Measurements from ENCODE around the gene RFPL3. TPM values are rescaled to one million over a fixed set of nuclear protein-coding genes. Genes with fewer than 3 reads are reported as not detected.

The RFPL3 gene
- total and polyA plus RNA-seq, 2 of the 13 experiments (the other 11 are each of a cell fraction or from before 2014, with no cell fraction given), result not detected

DNA sequence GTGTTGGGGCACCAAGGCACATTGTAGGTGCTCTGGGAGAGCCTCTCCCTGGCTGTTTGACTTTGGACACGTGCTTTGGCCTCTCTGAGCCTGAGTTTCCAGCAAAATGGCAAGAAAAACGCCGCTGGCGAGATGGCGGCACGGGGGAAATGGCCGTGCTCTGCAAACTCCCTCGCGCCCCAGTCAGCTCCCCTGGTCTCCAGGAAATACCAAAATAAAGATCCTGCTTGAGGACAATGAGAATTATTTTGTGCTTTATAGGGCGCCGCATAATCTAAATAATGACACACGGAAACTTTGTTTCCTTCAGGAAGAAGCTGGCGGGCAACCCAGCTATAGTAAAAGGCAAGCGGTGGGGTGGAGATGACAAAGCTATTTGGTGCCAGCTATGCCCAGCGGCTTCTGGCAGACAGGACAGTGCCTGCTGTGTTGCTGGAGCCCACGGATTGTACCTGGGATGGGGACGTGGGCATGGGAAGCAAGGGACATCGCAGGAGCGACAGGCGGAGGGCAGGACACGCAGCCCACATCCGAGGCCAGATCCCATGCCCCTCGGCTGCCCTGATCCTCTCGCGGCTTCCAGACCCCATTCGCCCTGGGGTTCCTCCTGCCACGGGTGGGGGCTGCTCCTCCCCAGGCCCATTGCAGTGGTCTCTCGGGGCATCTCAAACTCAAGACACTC lies 26.3 kb upstream of the RFPL3 start:
- no peak overlapping the region for H3K27ac ChIP-seq (ENCODE audit: extremely low read length, insufficient read depth, low read length)
- TF ChIP-seq ZNF451 (CRISPR knock-in tag; IDR thresholded peaks at IDR 0.05), result no peak
- no peak for TF ChIP-seq KLF13 (CRISPR knock-in tag; IDR thresholded peaks at IDR 0.05)
- TF ChIP-seq MTA3 (CRISPR knock-in tag; IDR thresholded peaks at IDR 0.05), result no peak
- TF ChIP-seq PHF5A (CRISPR knock-in tag; IDR thresholded peaks at IDR 0.05; ENCODE audit: low read depth, unreplicated experiment), result no peak
- TF ChIP-seq SRSF1 (optimal IDR thresholded peaks at IDR 0.05; ENCODE audit: low read depth, low read length), result no peak
- no peak for TF ChIP-seq TBP (CRISPR knock-in tag; IDR thresholded peaks at IDR 0.05)
- TF ChIP-seq, protein P1, sequence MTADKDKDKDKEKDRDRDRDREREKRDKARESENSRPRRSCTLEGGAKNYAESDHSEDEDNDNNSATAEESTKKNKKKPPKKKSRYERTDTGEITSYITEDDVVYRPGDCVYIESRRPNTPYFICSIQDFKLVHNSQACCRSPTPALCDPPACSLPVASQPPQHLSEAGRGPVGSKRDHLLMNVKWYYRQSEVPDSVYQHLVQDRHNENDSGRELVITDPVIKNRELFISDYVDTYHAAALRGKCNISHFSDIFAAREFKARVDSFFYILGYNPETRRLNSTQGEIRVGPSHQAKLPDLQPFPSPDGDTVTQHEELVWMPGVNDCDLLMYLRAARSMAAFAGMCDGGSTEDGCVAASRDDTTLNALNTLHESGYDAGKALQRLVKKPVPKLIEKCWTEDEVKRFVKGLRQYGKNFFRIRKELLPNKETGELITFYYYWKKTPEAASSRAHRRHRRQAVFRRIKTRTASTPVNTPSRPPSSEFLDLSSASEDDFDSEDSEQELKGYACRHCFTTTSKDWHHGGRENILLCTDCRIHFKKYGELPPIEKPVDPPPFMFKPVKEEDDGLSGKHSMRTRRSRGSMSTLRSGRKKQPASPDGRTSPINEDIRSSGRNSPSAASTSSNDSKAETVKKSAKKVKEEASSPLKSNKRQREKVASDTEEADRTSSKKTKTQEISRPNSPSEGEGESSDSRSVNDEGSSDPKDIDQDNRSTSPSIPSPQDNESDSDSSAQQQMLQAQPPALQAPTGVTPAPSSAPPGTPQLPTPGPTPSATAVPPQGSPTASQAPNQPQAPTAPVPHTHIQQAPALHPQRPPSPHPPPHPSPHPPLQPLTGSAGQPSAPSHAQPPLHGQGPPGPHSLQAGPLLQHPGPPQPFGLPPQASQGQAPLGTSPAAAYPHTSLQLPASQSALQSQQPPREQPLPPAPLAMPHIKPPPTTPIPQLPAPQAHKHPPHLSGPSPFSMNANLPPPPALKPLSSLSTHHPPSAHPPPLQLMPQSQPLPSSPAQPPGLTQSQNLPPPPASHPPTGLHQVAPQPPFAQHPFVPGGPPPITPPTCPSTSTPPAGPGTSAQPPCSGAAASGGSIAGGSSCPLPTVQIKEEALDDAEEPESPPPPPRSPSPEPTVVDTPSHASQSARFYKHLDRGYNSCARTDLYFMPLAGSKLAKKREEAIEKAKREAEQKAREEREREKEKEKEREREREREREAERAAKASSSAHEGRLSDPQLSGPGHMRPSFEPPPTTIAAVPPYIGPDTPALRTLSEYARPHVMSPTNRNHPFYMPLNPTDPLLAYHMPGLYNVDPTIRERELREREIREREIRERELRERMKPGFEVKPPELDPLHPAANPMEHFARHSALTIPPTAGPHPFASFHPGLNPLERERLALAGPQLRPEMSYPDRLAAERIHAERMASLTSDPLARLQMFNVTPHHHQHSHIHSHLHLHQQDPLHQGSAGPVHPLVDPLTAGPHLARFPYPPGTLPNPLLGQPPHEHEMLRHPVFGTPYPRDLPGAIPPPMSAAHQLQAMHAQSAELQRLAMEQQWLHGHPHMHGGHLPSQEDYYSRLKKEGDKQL (CRISPR knock-in tag; IDR thresholded peaks at IDR 0.05; ENCODE audit: low read depth), result no peak
- TF ChIP-seq RFXANK (CRISPR knock-in tag; IDR thresholded peaks at IDR 0.05), result no peak
- TF ChIP-seq, protein P2, sequence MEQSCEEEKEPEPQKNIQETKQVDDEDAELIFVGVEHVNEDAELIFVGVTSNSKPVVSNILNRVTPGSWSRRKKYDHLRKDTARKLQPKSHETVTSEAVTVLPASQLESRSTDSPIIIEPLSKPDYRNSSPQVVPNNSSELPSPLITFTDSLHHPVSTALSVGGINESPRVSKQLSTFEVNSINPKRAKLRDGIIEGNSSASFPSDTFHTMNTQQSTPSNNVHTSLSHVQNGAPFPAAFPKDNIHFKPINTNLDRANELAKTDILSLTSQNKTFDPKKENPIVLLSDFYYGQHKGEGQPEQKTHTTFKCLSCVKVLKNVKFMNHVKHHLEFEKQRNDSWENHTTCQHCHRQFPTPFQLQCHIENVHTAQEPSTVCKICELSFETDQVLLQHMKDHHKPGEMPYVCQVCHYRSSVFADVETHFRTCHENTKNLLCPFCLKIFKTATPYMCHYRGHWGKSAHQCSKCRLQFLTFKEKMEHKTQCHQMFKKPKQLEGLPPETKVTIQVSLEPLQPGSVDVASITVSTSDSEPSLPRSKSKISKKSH (CRISPR knock-in tag; IDR thresholded peaks at IDR 0.05; ENCODE audit: borderline replicate concordance), result no peak
- no peak for TF ChIP-seq REPIN1 (CRISPR knock-in tag; IDR thresholded peaks at IDR 0.05; ENCODE audit: borderline replicate concordance, low read depth)
- TF ChIP-seq ZMYM2 (CRISPR knock-in tag; IDR thresholded peaks at IDR 0.05), result no peak
- TF ChIP-seq SRSF4 (IDR thresholded peaks at IDR 0.05; ENCODE audit: low read depth, low read length, poor library complexity, severe bottlenecking), result no peak
- TF ChIP-seq NPAS2 (CRISPR knock-in tag; IDR thresholded peaks at IDR 0.05; ENCODE audit: borderline replicate concordance), result no peak
- no peak for TF ChIP-seq FOXO1 (CRISPR knock-in tag; IDR thresholded peaks at IDR 0.05)
- TF ChIP-seq FOXA1 (IDR thresholded peaks at IDR 0.05), result no peak
- TF ChIP-seq FOXA1 (CRISPR knock-in tag; IDR thresholded peaks at IDR 0.05), result no peak
- DNase-seq (ENCODE audit: low spot score), result no peak
- no peaks in the 10 kb centered on the region for H3K4me1 ChIP-seq (ENCODE audit: insufficient read depth, low read length)
- peaks cover 4 to 12% of the 10 kb centered on the region in 2 experiments; a peak in 2 of 5 replicates for H3K27me3 ChIP-seq (ENCODE audit: control insufficient read depth in 1 of 2, insufficient read depth in 2 of 2, low read length in 2 of 2)
- H2AFZ ChIP-seq (ENCODE audit: low read length), result no peak overlapping the region
- BruUV-seq (replicated peaks), result no TSS peak
- FAIRE-seq, result no peak
- H3K4me2 ChIP-seq (ENCODE audit: low read depth, low read length), result no peak overlapping the region
- ChIA-PET CTCF (ENCODE audit: low intra/inter-chr PET ratio, low total read pairs) (no interaction called here), POLR2A (no interaction called here)
- 56% methylated on average over 15 of the region's 28 CpGs for WGBS (ENCODE audit: low lambda C conversion rate)
- intact Hi-C loops (cut with micrococcal nuclease; ENCODE audit: unreplicated experiment) (no loop called here), in situ Hi-C loops (cut with HindIII; ENCODE audit: extremely low pct_ligation_motif_present, low pct_unique_long_range_greater_than_20kb) (no loop called here)
- no peak overlapping the region for H3K4me3 ChIP-seq (replicated peaks in 1 of 3; ENCODE audit: insufficient read depth in 1 of 3, low read depth in 2 of 3, low read length in 3 of 3)
- no peak for ATAC-seq
- H4K20me1 ChIP-seq (ENCODE audit: insufficient read depth, low read length), result no peaks in the 10 kb centered on the region
- no peak overlapping the region for H3K9ac ChIP-seq (ENCODE audit: insufficient read depth, low read depth, low read length)
- H3K36me3 ChIP-seq (replicated peaks in 1 of 2; ENCODE audit: control insufficient read depth in 1 of 2, insufficient read depth in 2 of 2, low read length in 2 of 2), result no peaks in the 10 kb centered on the region
- H3K79me2 ChIP-seq (ENCODE audit: insufficient read depth, low read length), result no peaks in the 10 kb centered on the region
- no peaks in the 10 kb centered on the region for H3K9me3 ChIP-seq (ENCODE audit: low read length)

All from HepG2 (cell line).